Measurements from ENCODE around the gene SCARB1. TPM values are rescaled to one million over a fixed set of nuclear protein-coding genes. Genes with fewer than 3 reads are reported as not detected.

SCARB1 gene
- total and polyA plus RNA-seq, 4 experiments from 2014 or later: 1.5 to 2.6 (median 1.9) TPM

DNA sequence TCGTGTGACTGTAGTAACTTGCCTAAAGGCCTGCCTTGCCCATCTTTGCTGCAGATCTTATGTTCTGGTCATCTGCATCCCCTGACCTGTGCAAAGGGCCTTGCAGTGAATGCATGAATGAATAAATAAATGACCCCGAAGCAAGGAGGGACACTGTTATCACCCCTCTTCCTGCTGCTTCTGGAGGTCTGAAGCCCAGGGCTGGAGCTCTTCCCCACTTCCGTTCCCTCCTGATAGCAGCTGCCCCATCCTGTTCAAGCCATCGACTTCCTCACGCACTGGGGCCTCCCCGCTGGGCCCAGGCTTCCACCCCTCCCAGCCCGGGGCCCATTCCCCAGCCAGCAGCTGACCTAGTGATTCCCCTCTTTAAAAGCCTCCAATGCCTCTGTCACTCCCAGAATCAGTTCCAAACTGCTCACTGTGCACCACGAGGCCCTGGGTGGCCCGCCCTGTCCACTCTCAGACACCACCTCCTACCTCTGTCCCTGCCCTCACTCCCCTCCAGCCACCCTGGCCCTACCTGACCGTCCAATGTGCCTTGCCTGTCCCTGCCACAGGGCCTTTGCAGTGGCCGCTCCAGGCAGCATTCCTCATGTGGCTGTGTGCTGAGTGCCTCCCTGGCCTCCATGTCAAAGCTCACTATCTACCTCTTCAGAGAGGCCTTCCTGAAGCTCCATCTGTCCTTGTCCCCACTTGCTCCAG, 78.6 kb downstream of the SCARB1 start:
- H3K36me3 ChIP-seq (ENCODE audit: insufficient read depth, low read length): no peaks in the 10 kb centered on the region
- DNase-seq: no peak
- H3K27me3 ChIP-seq (ENCODE audit: insufficient read depth, low read length): no peaks in the 10 kb centered on the region
- H3K9me3 ChIP-seq (ENCODE audit: control insufficient read depth in 1 of 2, low read length in 2 of 2): no peaks in the 10 kb centered on the region
- Mint-ChIP-seq H3K4me3 (no peak overlapping the region), H3K4me1 (no peaks in the 10 kb centered on the region), H3K36me3 (no peaks in the 10 kb centered on the region), H3K27me3 (no peaks in the 10 kb centered on the region), H3K9me3 (peaks cover 0 to 3% (median 0%) of the 10 kb centered on the region in 8 donors), H3K27ac (no peak overlapping the region)
- intact Hi-C loops (cut with micrococcal nuclease): no loop called here
- CTCF ChIA-PET (ENCODE audit: partially characterized antibody): interaction anchor here (0.6 kb wide), 1 partner anchor 8 kb away, joined by 3 read pairs; no protein-coding TSS in a partner anchor
- no peak overlapping the region for H3K27ac ChIP-seq (ENCODE audit: low read depth, low read length)
- H3K4me1 ChIP-seq (ENCODE audit: insufficient read depth, low read length): no peaks in the 10 kb centered on the region
- H3K4me3 ChIP-seq (ENCODE audit: low read length in 2 of 2): no peak overlapping the region
- POLR2A ChIA-PET (ENCODE audit: partially characterized antibody): no interaction called here

DNA sequence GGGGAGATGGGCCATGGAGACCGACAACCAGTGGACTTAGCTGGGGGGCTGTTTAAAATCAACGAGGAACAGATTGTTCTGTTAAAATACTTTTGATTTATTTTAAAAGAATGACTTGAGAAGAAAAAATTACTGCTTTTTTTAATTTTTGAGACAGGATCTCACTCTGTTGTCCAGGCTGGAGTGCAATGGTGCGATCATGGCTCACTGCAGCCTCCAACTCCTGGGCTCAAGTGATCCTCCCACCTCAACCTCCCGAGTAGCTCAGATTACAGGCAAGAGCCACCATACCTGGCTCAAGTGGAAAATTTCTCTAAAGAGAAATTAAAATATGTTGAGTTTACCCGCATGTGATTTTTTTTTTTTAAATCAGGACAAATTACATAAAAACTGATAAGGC, 80.6 kb downstream of the SCARB1 start:
- POLR2A ChIA-PET (ENCODE audit: partially characterized antibody): no interaction called here
- Histone ChIP-seq H3K4me1 (ENCODE audit: insufficient read depth, low read length) (no peaks in the 10 kb centered on the region), H3K4me3 (ENCODE audit: low read length in 2 of 2) (no peak overlapping the region), H3K9me3 (ENCODE audit: control insufficient read depth in 1 of 2, low read length in 2 of 2) (no peaks in the 10 kb centered on the region), H3K27ac (ENCODE audit: low read depth, low read length) (no peak overlapping the region), H3K27me3 (ENCODE audit: insufficient read depth, low read length) (no peaks in the 10 kb centered on the region), H3K36me3 (ENCODE audit: insufficient read depth, low read length) (no peaks in the 10 kb centered on the region)
- no peaks in the 10 kb centered on the region for H3K36me3 Mint-ChIP-seq
- DNase-seq: no peak
- intact Hi-C loops (cut with micrococcal nuclease): no loop called here
- peak overlapping the region in 1 of 7 donors; percentile 25 for H3K27ac Mint-ChIP-seq
- H3K27me3 Mint-ChIP-seq: peaks cover 0 to 1% of the 10 kb centered on the region in 2 donors
- H3K4me3 Mint-ChIP-seq: no peak overlapping the region
- CTCF ChIA-PET (ENCODE audit: partially characterized antibody): interaction anchor here (2.3 kb wide), 1 partner anchor 13 kb away, joined by 5 read pairs; no protein-coding TSS in a partner anchor
- no peaks in the 10 kb centered on the region for H3K4me1 Mint-ChIP-seq
- H3K9me3 Mint-ChIP-seq: peaks cover 0 to 3% (median 0%) of the 10 kb centered on the region in 8 donors

DNA sequence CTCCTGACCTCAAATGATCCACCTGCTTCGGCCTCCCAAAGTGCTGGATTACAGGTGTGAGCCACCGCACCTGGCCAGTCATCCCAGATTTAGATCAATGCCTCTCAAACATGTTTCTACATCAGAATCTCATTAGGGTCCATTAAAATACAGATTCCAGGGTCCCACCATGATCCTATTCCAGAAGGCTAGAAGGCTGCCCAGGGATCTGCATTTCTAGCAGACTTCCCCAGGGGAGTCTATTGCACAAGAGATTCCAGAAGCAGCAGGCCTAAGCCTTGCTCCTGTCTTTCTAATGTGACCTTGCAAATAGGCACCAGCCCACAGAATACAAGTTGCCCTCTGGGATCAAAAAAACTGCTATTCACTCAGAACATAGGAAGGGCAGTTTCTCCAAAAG, 81.5 kb downstream of the SCARB1 start:
- Histone ChIP-seq H3K4me1 (ENCODE audit: insufficient read depth, low read length) (no peaks in the 10 kb centered on the region), H3K4me3 (ENCODE audit: low read length in 2 of 2) (no peak overlapping the region), H3K27me3 (ENCODE audit: insufficient read depth, low read length) (no peaks in the 10 kb centered on the region), H3K9me3 (ENCODE audit: control insufficient read depth in 1 of 2, low read length in 2 of 2) (no peaks in the 10 kb centered on the region), H3K36me3 (ENCODE audit: insufficient read depth, low read length) (no peaks in the 10 kb centered on the region), H3K27ac (ENCODE audit: low read depth, low read length) (no peak overlapping the region)
- H3K27ac Mint-ChIP-seq: peak overlapping the region in 1 of 7 donors; percentile 37
- H3K36me3 Mint-ChIP-seq: no peaks in the 10 kb centered on the region
- H3K4me1 Mint-ChIP-seq: no peaks in the 10 kb centered on the region
- ChIA-PET CTCF (ENCODE audit: partially characterized antibody) (interaction anchor here (2.3 kb wide), 1 partner anchor 12 kb away, joined by 5 read pairs; no protein-coding TSS in a partner anchor), POLR2A (ENCODE audit: partially characterized antibody) (no interaction called here)
- intact Hi-C loops (cut with micrococcal nuclease): no loop called here
- no peak overlapping the region for H3K4me3 Mint-ChIP-seq
- DNase-seq: no peak
- peaks cover 0 to 3% (median 0%) of the 10 kb centered on the region in 8 donors for H3K9me3 Mint-ChIP-seq
- peaks cover 0 to 1% of the 10 kb centered on the region in 2 donors for H3K27me3 Mint-ChIP-seq

DNA sequence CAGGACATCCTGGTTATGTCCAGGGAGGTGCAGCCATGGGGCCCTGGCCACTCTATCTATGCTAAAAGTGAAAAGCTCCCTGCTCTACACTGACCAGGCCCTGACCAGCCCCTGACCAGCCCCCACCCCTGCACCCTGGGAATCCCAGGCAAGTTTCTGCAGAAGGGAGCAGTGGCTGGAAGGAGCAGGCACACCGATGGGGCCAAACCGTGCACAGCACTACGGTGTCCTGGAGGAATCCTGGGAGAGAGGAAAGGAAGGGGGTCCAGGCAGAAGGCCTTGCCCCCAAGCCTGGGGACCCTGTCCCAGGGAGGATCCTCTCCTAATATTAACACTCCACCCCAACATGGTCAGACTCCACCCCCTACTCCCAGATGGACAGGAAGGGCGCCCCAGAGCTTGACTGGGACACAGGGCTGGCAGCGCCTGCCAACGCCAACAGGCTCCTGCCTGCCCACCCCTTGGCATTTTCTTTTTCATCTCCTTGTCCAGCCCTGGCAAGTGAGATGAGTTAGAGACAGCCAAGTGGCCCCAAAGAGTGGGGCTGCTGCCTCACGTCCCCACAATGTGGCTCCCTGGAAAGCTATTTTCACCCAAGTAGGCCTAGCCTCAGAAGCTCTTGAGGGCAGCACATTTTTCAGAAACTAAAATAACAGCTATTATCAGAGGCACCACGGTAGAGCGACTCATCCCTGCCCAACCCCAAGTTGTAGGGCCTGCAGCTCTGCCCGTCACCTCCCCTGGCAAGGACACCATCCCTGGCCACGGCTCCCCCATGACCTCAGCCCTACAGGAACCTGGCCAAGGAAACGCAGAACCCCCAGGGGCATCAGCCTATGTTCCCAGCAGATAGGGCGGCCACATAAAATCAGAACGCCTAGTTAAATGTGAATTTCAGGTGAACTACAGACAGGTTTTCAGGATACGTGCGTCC, 82.6 kb downstream of the SCARB1 start:
- Mint-ChIP-seq H3K4me3 (no peak overlapping the region), H3K4me1 (no peaks in the 10 kb centered on the region), H3K36me3 (no peaks in the 10 kb centered on the region), H3K9me3 (peaks cover 0 to 3% (median 0%) of the 10 kb centered on the region in 8 donors), H3K27me3 (peaks cover 0 to 1% of the 10 kb centered on the region in 2 donors), H3K27ac (no peak overlapping the region)
- POLR2A ChIA-PET (ENCODE audit: partially characterized antibody): no interaction called here
- H3K4me1 ChIP-seq (ENCODE audit: insufficient read depth, low read length): no peaks in the 10 kb centered on the region
- no peak overlapping the region for H3K4me3 ChIP-seq (ENCODE audit: low read length in 2 of 2)
- no peaks in the 10 kb centered on the region for H3K9me3 ChIP-seq (ENCODE audit: control insufficient read depth in 1 of 2, low read length in 2 of 2)
- intact Hi-C loops (cut with micrococcal nuclease): no loop called here
- no peak overlapping the region for H3K27ac ChIP-seq (ENCODE audit: low read depth, low read length)
- H3K36me3 ChIP-seq (ENCODE audit: insufficient read depth, low read length): no peaks in the 10 kb centered on the region
- no peak for DNase-seq
- H3K27me3 ChIP-seq (ENCODE audit: insufficient read depth, low read length): no peaks in the 10 kb centered on the region
- CTCF ChIA-PET (ENCODE audit: partially characterized antibody): interaction anchor here (2.3 kb wide), 1 partner anchor 11 kb away, joined by 5 read pairs; no protein-coding TSS in a partner anchor

DNA sequence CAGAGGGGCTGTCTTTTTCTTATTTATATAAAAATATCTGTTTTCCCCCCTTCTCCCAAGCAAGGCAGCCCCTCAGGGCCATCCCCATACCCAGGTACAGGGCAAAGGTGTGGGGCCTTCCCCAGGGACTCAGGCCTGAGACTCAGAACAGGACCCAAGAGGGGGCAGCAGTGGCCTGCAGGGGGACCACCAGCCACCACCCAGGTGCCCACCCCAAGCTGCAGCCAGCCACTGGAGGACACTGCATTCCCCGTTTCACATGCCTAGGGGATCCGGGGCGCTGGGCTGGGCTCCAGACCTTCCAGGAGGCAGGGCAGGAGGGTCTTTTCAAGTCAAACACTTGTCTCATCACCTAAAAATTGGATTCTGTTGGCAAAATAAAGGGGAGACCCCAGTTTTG, 83.3 kb downstream of the SCARB1 start:
- DNase-seq: no peak
- H3K9me3 ChIP-seq (ENCODE audit: control insufficient read depth in 1 of 2, low read length in 2 of 2): no peaks in the 10 kb centered on the region
- H3K4me3 ChIP-seq (ENCODE audit: low read length in 2 of 2): no peak overlapping the region
- POLR2A ChIA-PET (ENCODE audit: partially characterized antibody): no interaction called here
- intact Hi-C loops (cut with micrococcal nuclease): no loop called here
- CTCF ChIA-PET (ENCODE audit: partially characterized antibody): no interaction called here
- no peaks in the 10 kb centered on the region for H3K36me3 ChIP-seq (ENCODE audit: insufficient read depth, low read length)
- no peaks in the 10 kb centered on the region for H3K36me3 Mint-ChIP-seq
- H3K27me3 ChIP-seq (ENCODE audit: insufficient read depth, low read length): no peaks in the 10 kb centered on the region
- peaks cover under 1 to 2% (median under 1%) of the 10 kb centered on the region in 4 donors for H3K4me1 Mint-ChIP-seq
- no peak overlapping the region for H3K27ac Mint-ChIP-seq
- peaks cover 0 to 2% (median 0%) of the 10 kb centered on the region in 8 donors for H3K9me3 Mint-ChIP-seq
- H3K4me3 Mint-ChIP-seq: no peak overlapping the region
- peaks cover 0 to 1% of the 10 kb centered on the region in 2 donors for H3K27me3 Mint-ChIP-seq
- H3K4me1 ChIP-seq (ENCODE audit: insufficient read depth, low read length): no peaks in the 10 kb centered on the region
- no peak overlapping the region for H3K27ac ChIP-seq (ENCODE audit: low read depth, low read length)

DNA sequence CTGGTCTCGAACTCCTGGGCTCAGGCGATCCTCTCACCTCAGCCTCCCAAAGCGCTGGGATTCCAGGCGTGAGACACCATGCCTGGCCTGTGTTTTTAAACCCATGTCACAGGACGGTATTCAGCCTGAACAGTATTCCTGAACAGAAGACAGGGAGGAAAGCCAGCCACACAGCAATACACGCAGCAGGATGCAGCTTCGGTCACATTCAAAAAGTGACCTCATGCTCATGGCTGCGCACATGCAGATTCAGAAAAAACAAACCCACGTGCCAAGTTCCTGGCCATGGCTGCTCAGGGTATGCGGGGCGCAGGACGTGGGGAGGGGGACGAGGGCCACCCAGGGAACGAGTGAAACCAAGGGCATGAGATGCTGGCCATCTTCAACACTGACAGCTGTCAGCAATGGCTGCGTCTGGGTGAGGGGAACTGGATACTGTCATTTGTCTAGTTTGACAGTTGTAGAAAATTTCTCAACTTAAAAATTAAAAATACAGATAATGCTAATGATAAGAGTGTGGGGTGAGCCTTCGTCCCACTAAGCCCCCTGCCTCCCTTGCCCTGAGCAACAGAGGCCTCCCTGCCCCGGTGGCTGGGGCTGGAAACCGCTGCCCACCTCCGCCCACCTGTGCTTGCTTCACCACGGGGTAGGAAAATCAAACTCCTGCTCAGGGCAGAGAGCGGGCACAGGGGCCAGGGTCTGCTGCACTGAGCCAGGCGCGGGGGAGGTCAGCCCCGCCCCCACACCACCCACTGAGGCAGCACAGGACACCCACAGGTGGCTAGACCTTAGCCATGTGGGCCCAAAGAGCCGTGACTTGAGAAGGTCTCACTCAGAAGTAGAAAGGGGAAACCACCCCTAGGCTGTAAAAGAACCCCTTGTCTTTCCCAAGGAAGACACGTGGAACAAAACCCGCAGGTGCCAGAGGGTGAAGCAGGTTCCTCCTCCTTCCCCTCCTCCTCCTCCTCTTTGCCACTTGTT, 84.2 kb downstream of the SCARB1 start:
- H3K9me3 ChIP-seq (ENCODE audit: control insufficient read depth in 1 of 2, low read length in 2 of 2): no peaks in the 10 kb centered on the region
- POLR2A ChIA-PET (ENCODE audit: partially characterized antibody): no interaction called here
- H3K27me3 Mint-ChIP-seq: peaks cover 0 to 1% of the 10 kb centered on the region in 2 donors
- no peaks in the 10 kb centered on the region for H3K9me3 Mint-ChIP-seq
- H3K36me3 ChIP-seq (ENCODE audit: insufficient read depth, low read length): no peaks in the 10 kb centered on the region
- H3K27ac Mint-ChIP-seq: peak overlapping the region in 1 of 7 donors; percentile 46
- H3K36me3 Mint-ChIP-seq: no peaks in the 10 kb centered on the region
- H3K4me1 ChIP-seq (ENCODE audit: insufficient read depth, low read length): peaks cover 9% of the 10 kb centered on the region
- H3K4me3 Mint-ChIP-seq: no peak overlapping the region
- H3K27ac ChIP-seq (ENCODE audit: low read depth, low read length): no peak overlapping the region
- CTCF ChIA-PET (ENCODE audit: partially characterized antibody): no interaction called here
- H3K27me3 ChIP-seq (ENCODE audit: insufficient read depth, low read length): no peaks in the 10 kb centered on the region
- intact Hi-C loops (cut with micrococcal nuclease): no loop called here
- no peak overlapping the region for H3K4me3 ChIP-seq (ENCODE audit: low read length in 2 of 2)
- H3K4me1 Mint-ChIP-seq: peaks cover 9 to 10% (median 9%) of the 10 kb centered on the region in 4 donors
- no peak for DNase-seq

All from CD4-positive, alpha-beta memory T cell (primary cell).